ENCODE measurements around the gene ANKRD13C.
"Not testable (repeated sequence)": the region's sequence is repeated elsewhere in the genome, so short reads cannot be mapped to it uniquely, and the experiment has no call there.

- not testable (repeated sequence) for TF ChIP-seq ELF4 (IDR thresholded peaks at IDR 0.05); L3MBTL2 (conservative IDR thresholded peaks at IDR 0.05); ARNT (IDR thresholded peaks at IDR 0.05); FOXM1 (IDR thresholded peaks at IDR 0.05; ENCODE audit: borderline replicate concordance); BHLHE40 (IDR thresholded peaks at IDR 0.05; ENCODE audit: borderline replicate concordance); FOXK2 (IDR thresholded peaks at IDR 0.05); SP1 (IDR thresholded peaks at IDR 0.05); LEF1 (IDR thresholded peaks at IDR 0.05; ENCODE audit: borderline replicate concordance); HDGF (IDR thresholded peaks at IDR 0.05; ENCODE audit: borderline replicate concordance); FOXA1 (IDR thresholded peaks at IDR 0.05)
Measured at GRCh38 chr1:70371586-70371985, 17.1 kb upstream of the ANKRD13C start.

All from HEK293T (cell line).